Sigmoid colon (tissue), 7 donors: ENCODE data around the gene SH3PXD2B. TPM values are rescaled to one million over a fixed set of nuclear protein-coding genes. Genes with fewer than 3 reads are reported as not detected.

ENCODE experiments used
- DNase-seq: peaks from one replicate; pipeline ENCODE4 v3.0.0-alpha.2; 2019
- H3K27ac ChIP-seq, 4 donors: fragments of 200-600 bp; sonication (generic); one replicate each; pipeline ENCODE4 v1.5.1; 2016 to 2019; ENCODE audit warnings: mild to moderate bottlenecking in 1 of 4
- H3K27me3 ChIP-seq, 3 donors: fragments of 200-600 bp; sonication (generic); one replicate each; pipeline ENCODE4 v1.5.1; 2019; ENCODE audit warnings: mild to moderate bottlenecking in 1 of 3
- H3K36me3 ChIP-seq, 4 donors: fragments of 200-600 bp; sonication (generic); one replicate each; pipeline ENCODE4 v1.5.1; 2016 to 2019
- H3K4me1 ChIP-seq, 4 donors: fragments of 200-600 bp; sonication (generic); one replicate each; pipeline ENCODE4 v1.5.1; 2017 to 2019
- H3K4me3 ChIP-seq, 4 donors: fragments of 200-600 bp; sonication (generic); one replicate each; pipeline ENCODE4 v1.5.1; 2017 to 2019; ENCODE audit warnings: mild to moderate bottlenecking in 2 of 4, moderate library complexity in 1 of 4
- H3K9me3 ChIP-seq, 4 donors: fragments of 200-600 bp in 3 of 4; sonication (generic) in 3 of 4; one replicate each; pipeline versions ENCODE4 v1.5.1 to v1.6.1; 2013 to 2019
- CTCF ChIP-seq, 4 experiments: fragments of 450-650 bp in 3 of 4; fragments of 200-600 bp in 1 of 4; IDR thresholded peaks; one replicate each; pipeline ENCODE4 v1.5.1; 2016 to 2019; ENCODE audit warnings: antibody characterized with exemption in 4 of 4, mild to moderate bottlenecking in 3 of 4, moderate library complexity in 2 of 4
- EP300 ChIP-seq, 4 donors: sonication (generic); formaldehyde crosslinking; IDR thresholded peaks; one replicate each; pipeline ENCODE4 v1.6.1; 2017; ENCODE audit warnings: antibody characterized with exemption in 4 of 4
- POLR2A ChIP-seq, 2 donors: fragments of 450-650 bp; IDR thresholded peaks; one replicate each; pipeline ENCODE4 v1.6.1; 2016; ENCODE audit warnings: antibody characterized with exemption in 2 of 2, mild to moderate bottlenecking in 2 of 2, moderate library complexity in 2 of 2
- POLR2AphosphoS5 ChIP-seq, 4 donors: sonication (generic); formaldehyde crosslinking; IDR thresholded peaks; one replicate each; pipeline ENCODE4 v1.6.1; 2017; ENCODE audit warnings: antibody characterized with exemption in 4 of 4
- WGBS, 2 donors: extraction: QIAGEN DNeasy Blood & Tissue Kit; methylation state at CpG; one replicate each; pipeline ENCODE4 v1.1.7; 2013; 5-methylcytosine and 5-hydroxymethylcytosine counted together
- intact Hi-C: fragments of 100-400 bp; cut with DNase I; formaldehyde crosslinking; loops from one replicate; pipeline ENCODE4 v1.15.1; 2023
- polyA plus RNA-seq, 3 donors: library from polyadenylated mRNA; stranded (reverse); fragments of 200-250 nt; gene quantifications; one replicate each; pipeline ENCODE4 v1.2.3, GENCODE V29; 2013
- total RNA-seq, 4 donors: library from RNA; depleted of rRNA; stranded (reverse); fragments of >200 nt; gene quantifications; one replicate each; pipeline ENCODE4 v1.1.0, GENCODE V29; 2016
- donor health status: healthy with polysubstance abuse.
- donor health status: Bipolar disorder and iron deficiency.
- donor health status: healthy.

The SH3PXD2B gene
- total and polyA plus RNA-seq, 7 donors = 3.6 to 45.7 (median 19.3) TPM

GRCh38 chr5:172282272-172283019 lies 171.9 kb downstream of the SH3PXD2B start:
- TF ChIP-seq POLR2AphosphoS5 (IDR thresholded peaks at IDR 0.05) (no peak), EP300 (IDR thresholded peaks at IDR 0.05) (no peak), POLR2A (IDR thresholded peaks at IDR 0.05) (no peak), CTCF (IDR thresholded peaks at IDR 0.05) (no peak)
- Histone ChIP-seq H3K9me3 (no peaks in the 10 kb centered on the region), H3K27me3 (no peaks in the 10 kb centered on the region), H3K4me1 (peaks cover 0 to 30% (median 21%) of the 10 kb centered on the region in 4 donors), H3K4me3 (peak overlapping the region; percentile 83 to 99 (median 91)), H3K27ac (peak overlapping the region; percentile 93 to 96 (median 94)), H3K36me3 (no peaks in the 10 kb centered on the region)
- intact Hi-C loops = loop anchor here (5.0 to 10.0 kb wide), 3 partner anchors 170 to 898 kb away; partner anchors contain the start of genes FBXW11, NPM1 and SH3PXD2B
- DNase-seq = no peak
- WGBS, 2 donors = 7 to 15% methylated on average over 13 of the region's 13 CpGs

GRCh38 chr5:172281346-172281745 lies 173.0 kb downstream of the SH3PXD2B start:
- Histone ChIP-seq H3K36me3 (no peaks in the 10 kb centered on the region), H3K27ac (peak overlapping the region in 1 of 4 donors; percentile 2), H3K4me1 (peaks cover 0 to 30% (median 21%) of the 10 kb centered on the region in 4 donors), H3K4me3 (no peak overlapping the region), H3K9me3 (no peaks in the 10 kb centered on the region), H3K27me3 (no peaks in the 10 kb centered on the region)
- 86 to 87% methylated on average over 6 of the region's 6 CpGs for WGBS, 2 donors
- intact Hi-C loops = loop anchor here (5.0 to 10.0 kb wide), 3 partner anchors 171 to 897 kb away; partner anchors contain the start of genes FBXW11, NPM1 and SH3PXD2B
- DNase-seq = no peak
- no peak for TF ChIP-seq POLR2A (IDR thresholded peaks at IDR 0.05)
- no peak for TF ChIP-seq EP300 (IDR thresholded peaks at IDR 0.05)
- TF ChIP-seq CTCF (IDR thresholded peaks at IDR 0.05) = no peak
- no peak for TF ChIP-seq POLR2AphosphoS5 (IDR thresholded peaks at IDR 0.05)

GRCh38 chr5:172280929-172281328 lies 173.4 kb downstream of the SH3PXD2B start:
- TF ChIP-seq POLR2A (IDR thresholded peaks at IDR 0.05) (no peak), EP300 (IDR thresholded peaks at IDR 0.05) (no peak), CTCF (IDR thresholded peaks at IDR 0.05) (no peak), POLR2AphosphoS5 (IDR thresholded peaks at IDR 0.05) (no peak)

GRCh38 chr5:172280317-172280716 lies 174.0 kb downstream of the SH3PXD2B start:
- WGBS, 2 donors = 92 to 96% methylated on average over 5 of the region's 5 CpGs
- no peak for DNase-seq
- Histone ChIP-seq H3K27me3 (no peaks in the 10 kb centered on the region), H3K27ac (no peak overlapping the region), H3K4me1 (peaks cover 0 to 31% (median 23%) of the 10 kb centered on the region in 4 donors), H3K9me3 (no peaks in the 10 kb centered on the region), H3K4me3 (no peak overlapping the region), H3K36me3 (no peaks in the 10 kb centered on the region)
- intact Hi-C loops = loop anchor here (5.0 to 10.0 kb wide), 3 partner anchors 172 to 896 kb away; partner anchors contain the start of genes FBXW11, NPM1 and SH3PXD2B
- TF ChIP-seq EP300 (IDR thresholded peaks at IDR 0.05) = no peak
- no peak for TF ChIP-seq POLR2A (IDR thresholded peaks at IDR 0.05)
- no peak for TF ChIP-seq CTCF (IDR thresholded peaks at IDR 0.05)
- TF ChIP-seq POLR2AphosphoS5 (IDR thresholded peaks at IDR 0.05) = no peak

More at GRCh38 chr5:172280929-172281328, 173.4 kb downstream of the SH3PXD2B start:
- DNase-seq = no peak
- Histone ChIP-seq H3K27ac (peak overlapping the region in 1 of 4 donors; percentile 2), H3K4me3 (no peak overlapping the region), H3K36me3 (no peaks in the 10 kb centered on the region), H3K9me3 (no peaks in the 10 kb centered on the region), H3K4me1 (peaks cover 0 to 31% (median 23%) of the 10 kb centered on the region in 4 donors), H3K27me3 (no peaks in the 10 kb centered on the region)
- intact Hi-C loops = loop anchor here (5.0 to 10.0 kb wide), 3 partner anchors 171 to 896 kb away; partner anchors contain the start of genes FBXW11, NPM1 and SH3PXD2B
- WGBS, 2 donors = 73 to 76% methylated on average over 4 of the region's 4 CpGs
